MM.1S (cell line): ENCODE results near the gene ANKRD44.

Experiments
- CTCF ChIP-seq: fragments of 300-600 bp; sonication (generic); IDR thresholded peaks from 2 replicates; pipeline ENCODE4 v1.5.1; 2016; ENCODE audit warnings: antibody characterized with exemption, low read length, mixed read lengths
- EZH2phosphoT487 ChIP-seq: fragments of 300-600 bp; sonication (generic); IDR thresholded peaks from 2 replicates; pipeline ENCODE4 v1.6.1; 2018; ENCODE audit warnings: antibody characterized with exemption, low read length

GRCh38 chr2:197075754-197076337 lies 234.7 kb downstream of the ANKRD44 start:
- peak; percentile 49 for TF ChIP-seq CTCF
- TF ChIP-seq EZH2phosphoT487, result no peak
